ENCODE measurements around the gene IFNGR1.

DNA sequence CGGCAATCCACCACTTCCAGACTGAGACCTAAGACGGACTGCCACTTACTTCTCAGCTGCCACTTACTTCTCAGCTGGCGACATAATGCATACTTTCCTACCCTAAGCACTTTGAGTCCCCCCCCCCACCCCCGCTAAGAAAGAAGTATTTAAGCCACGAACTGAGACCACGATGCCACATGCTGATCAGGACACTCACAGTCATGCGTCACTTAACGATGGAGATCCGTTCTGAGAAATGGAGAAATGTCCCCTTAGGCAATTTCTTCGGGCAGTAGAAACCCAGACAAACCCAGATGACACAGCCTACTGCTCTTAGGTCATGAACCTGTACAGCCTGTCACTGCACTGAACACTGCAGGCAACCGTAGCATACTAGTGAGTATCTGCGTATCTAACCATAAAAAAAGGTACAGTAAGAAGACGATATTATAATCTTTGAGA is 690 bp downstream of the IFNGR1 start:
- TF ChIP-seq POLR2A (IDR thresholded peaks at IDR 0.05): no peak
- TF ChIP-seq, protein P1, sequence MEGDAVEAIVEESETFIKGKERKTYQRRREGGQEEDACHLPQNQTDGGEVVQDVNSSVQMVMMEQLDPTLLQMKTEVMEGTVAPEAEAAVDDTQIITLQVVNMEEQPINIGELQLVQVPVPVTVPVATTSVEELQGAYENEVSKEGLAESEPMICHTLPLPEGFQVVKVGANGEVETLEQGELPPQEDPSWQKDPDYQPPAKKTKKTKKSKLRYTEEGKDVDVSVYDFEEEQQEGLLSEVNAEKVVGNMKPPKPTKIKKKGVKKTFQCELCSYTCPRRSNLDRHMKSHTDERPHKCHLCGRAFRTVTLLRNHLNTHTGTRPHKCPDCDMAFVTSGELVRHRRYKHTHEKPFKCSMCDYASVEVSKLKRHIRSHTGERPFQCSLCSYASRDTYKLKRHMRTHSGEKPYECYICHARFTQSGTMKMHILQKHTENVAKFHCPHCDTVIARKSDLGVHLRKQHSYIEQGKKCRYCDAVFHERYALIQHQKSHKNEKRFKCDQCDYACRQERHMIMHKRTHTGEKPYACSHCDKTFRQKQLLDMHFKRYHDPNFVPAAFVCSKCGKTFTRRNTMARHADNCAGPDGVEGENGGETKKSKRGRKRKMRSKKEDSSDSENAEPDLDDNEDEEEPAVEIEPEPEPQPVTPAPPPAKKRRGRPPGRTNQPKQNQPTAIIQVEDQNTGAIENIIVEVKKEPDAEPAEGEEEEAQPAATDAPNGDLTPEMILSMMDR (IDR thresholded peaks at IDR 0.05): no peak
- TF ChIP-seq POLR2AphosphoS5 (IDR thresholded peaks at IDR 0.05): peak in 1 of 3 donors; percentile 34

All from breast epithelium (tissue), 3 donors.